Effector memory CD4-positive, alpha-beta T cell (primary cell): ENCODE data around the gene AXL.

Experiments used
- DNase-seq, 3 donors: peaks; one replicate each; pipeline ENCODE4 v3.0.0-alpha.2; 2020
- H3K27ac ChIP-seq: 2 replicates; pipeline ENCODE4 v1.7.0; 2013; ENCODE audit warnings: mild to moderate bottlenecking, low read length, moderate library complexity; ENCODE audit not compliant: insufficient read depth, poor library complexity, severe bottlenecking
- H3K27me3 ChIP-seq: replicated peaks from 2 replicates; pipeline ENCODE4 v1.7.0; 2013; ENCODE audit warnings: mild to moderate bottlenecking, low read length; ENCODE audit not compliant: insufficient read depth, control insufficient read depth, poor library complexity, severe bottlenecking
- H3K36me3 ChIP-seq: 2 replicates; pipeline ENCODE4 v1.7.0; 2013; ENCODE audit warnings: mild to moderate bottlenecking, low read length, moderate library complexity; ENCODE audit not compliant: control insufficient read depth, insufficient read depth
- H3K4me1 ChIP-seq: 2 replicates; pipeline ENCODE4 v1.7.0; 2013; ENCODE audit warnings: low read length, mild to moderate bottlenecking; ENCODE audit not compliant: control insufficient read depth, insufficient read depth, poor library complexity, severe bottlenecking
- H3K4me3 ChIP-seq: 2 replicates; pipeline ENCODE4 v1.7.0; 2013; ENCODE audit warnings: low read length, low read depth, mild to moderate bottlenecking; ENCODE audit not compliant: insufficient read depth, poor library complexity, severe bottlenecking
- H3K9me3 ChIP-seq: 2 replicates; pipeline ENCODE4 v1.7.0; 2013; ENCODE audit warnings: mild to moderate bottlenecking, low read length, moderate library complexity; ENCODE audit not compliant: control insufficient read depth

AXL gene

DNA sequence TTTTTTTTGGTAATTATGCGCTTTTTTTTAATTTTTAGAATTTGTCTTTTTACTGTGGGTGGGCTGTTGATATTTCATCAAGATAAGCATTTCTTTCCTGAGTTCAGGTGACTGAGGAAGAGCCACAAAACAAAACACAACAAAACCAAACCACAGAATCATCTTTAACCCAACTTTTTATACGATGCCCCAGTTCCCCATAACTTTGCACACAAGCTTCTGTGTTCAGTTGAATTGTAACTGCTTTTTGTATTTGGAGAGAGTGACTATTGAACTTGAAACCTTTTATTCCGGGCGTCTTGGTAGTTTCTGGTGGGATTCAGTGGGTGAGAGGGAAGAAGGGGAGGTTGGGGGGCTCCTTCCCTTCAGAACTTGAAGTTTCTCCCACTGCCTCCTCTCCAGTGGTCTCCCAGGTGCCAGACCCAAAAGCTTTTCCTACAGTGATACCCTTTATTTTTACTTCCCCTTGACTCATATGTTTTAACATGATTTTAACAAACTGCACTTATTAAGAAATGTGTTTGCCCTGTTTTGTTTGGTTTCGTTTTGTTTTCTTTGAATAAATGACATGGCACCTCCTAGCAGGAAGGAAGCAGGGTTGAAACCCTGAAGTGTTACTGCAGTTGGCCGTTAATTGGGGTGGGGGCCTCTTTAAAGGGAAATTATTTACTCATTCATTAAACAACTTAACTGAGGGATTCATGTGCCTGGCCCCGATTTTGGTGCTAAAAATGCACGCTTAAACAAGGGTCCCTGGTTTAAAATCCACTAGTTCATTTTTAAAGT lies 88.3 kb downstream of the AXL start:
- no peaks in the 10 kb centered on the region for H3K9me3 ChIP-seq
- DNase-seq, result no peak
- peak overlapping the region; percentile 47 for H3K4me3 ChIP-seq
- peaks cover 29% of the 10 kb centered on the region for H3K36me3 ChIP-seq
- H3K27ac ChIP-seq, result peak overlapping the region; percentile 94
- no peaks in the 10 kb centered on the region for H3K27me3 ChIP-seq
- peaks cover 76% of the 10 kb centered on the region for H3K4me1 ChIP-seq

DNA sequence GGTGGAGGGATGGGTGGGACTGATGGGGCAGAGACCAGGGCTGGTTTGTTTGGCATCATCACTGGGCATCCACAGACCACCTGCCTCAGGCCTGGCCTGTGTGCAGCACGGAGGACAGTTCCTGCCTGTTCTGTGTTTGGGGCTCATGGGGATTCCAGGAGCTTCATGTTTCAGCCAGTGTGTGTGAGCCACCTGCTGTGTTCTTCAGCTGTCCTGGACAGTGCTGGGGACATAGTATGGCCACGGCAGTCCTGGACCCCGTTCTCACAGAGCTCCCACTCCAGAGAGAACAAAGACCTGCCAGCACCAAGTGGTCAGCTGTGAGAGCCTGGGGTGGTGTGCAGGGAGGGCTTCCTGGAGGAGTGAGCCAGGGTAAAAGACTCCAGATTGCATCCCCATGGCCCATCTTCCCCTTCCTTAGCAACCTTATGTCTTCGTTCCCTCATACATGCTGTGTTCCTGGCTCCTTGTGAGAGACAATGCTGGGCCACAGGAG lies 89.0 kb downstream of the AXL start:
- peaks cover 36% of the 10 kb centered on the region for H3K36me3 ChIP-seq
- H3K4me1 ChIP-seq, result peaks cover 69% of the 10 kb centered on the region
- no peaks in the 10 kb centered on the region for H3K9me3 ChIP-seq
- H3K27me3 ChIP-seq, result no peaks in the 10 kb centered on the region
- H3K27ac ChIP-seq, result peak overlapping the region; percentile 94
- no peak for DNase-seq
- peak overlapping the region; percentile 47 for H3K4me3 ChIP-seq

DNA sequence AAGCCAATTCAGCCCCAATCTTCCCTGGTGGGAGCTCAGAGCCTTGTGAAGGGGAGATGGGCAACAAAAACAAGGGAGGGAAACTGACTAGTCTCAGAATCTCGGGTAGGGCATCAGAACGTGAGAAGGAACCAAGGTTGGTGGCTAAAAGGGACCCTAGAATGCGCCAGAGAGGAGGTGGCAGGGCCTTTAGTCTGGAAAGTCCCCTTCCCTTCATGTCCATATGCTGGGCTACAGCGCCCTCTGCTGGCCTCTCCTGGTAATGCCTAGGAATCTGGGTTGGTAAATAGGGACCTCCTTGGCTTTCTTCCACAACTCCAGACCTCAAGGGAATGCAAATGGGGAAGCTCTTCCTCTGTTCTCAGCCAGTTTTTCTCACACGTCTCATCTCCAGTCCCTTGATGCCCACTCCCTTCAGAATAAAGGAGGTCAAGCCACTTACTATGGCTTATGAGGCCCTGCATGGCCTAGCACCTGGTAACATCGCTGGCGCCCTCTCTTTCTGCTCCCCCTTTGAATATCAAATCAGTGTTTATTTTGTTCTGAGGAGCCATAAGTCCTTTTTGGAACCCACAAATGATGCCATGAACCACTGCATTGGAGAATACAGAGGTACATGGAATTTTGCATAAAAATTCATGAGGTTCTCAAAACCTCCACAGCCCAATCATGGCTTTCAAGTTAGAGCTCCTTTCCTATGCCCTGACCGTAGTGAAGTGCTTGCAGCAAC lies 89.6 kb downstream of the AXL start:
- Histone ChIP-seq H3K27ac (peak overlapping the region; percentile 94), H3K4me1 (peaks cover 62% of the 10 kb centered on the region), H3K9me3 (no peaks in the 10 kb centered on the region), H3K27me3 (no peaks in the 10 kb centered on the region), H3K36me3 (peaks cover 39% of the 10 kb centered on the region), H3K4me3 (peak overlapping the region; percentile 67)
- peak; percentile 85 to 92 (median 90) for DNase-seq

DNA sequence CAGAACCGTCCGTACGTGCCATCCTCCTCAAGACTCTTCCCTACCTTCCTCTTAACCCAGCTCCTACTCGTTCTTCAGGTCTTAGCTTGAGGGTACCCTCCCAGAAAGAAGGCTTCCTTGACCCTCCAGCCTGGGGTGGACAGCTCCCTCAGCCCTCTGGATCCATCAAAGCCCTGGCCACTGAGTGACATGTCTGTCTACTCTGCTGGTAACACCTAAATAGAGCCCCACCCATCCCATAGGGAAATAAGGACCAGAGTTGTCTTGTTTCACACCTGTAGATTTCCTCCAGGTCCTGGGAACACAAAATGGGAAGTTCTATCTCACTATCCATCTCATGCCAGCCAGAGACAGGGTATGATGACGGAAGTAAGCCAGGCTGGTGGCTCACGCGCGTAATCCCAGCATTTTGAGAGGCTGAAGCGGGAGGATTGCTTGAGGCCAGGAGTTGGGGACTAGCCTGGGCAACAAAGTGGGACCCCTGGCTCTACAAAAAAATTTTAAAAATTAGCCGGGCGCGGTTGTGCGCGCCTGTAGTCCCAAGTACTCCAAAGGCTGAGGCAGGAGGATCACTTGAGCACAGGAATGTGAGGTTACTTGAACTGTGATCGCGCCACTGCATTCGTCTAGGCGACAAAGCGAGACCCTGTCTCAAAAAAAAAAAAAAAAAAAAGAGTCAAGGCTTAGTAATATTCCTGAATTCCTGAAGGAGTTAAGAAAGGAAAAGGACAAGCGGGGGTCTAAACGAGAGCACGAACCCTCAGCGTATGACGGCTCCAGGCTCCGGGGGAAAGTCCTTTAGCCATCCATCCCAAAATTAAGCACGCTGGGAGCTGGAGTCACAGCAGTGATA lies 90.4 kb downstream of the AXL start:
- Histone ChIP-seq H3K9me3 (no peaks in the 10 kb centered on the region), H3K4me1 (peaks cover 55% of the 10 kb centered on the region), H3K27me3 (no peaks in the 10 kb centered on the region), H3K27ac (peak overlapping the region; percentile 94), H3K4me3 (peak overlapping the region; percentile 67), H3K36me3 (peaks cover 36% of the 10 kb centered on the region)
- DNase-seq, result no peak

DNA sequence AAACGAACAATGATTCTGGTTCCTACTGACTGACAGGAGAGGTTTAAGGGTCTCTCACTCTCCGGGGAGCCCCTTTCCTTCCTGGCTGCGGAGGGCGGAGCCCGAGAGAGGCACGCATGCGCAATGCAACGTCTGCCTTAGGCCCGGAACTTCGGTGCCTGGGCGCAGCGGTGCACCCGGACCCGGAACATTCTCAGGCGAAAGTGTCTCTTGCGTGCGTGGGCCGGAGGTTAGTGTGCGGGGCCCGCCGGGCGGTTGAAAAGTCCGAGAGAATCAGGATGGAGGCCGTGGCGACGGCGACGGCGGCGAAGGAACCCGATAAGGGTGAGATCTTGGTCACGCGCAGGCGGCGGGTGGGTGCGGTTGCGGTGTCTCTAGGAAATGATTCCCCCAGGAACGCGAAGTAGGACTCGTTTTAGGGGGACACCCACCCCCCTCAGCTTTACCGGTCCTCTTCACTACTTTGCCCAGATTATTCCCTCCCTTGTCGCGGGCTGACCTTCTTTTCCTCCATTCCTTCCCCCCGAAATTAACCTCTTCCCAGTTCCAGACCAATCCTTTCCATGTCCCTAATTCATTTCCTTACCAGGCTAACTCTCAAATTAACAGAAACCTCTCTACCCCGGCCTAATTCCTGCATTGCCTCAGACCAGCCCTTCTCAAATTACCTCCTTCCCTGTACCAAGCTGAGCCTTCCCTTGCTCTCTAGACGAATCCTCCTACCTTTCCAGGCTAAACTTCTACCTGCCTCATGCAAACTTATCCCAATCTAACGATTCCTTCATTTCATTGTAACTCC lies 91.2 kb downstream of the AXL start, which contains the start of gene CCDC97:
CCDC97 (plus strand) TSS at position 140 of the 799 bp plus-strand sequence; CDS start at position 279, 139 bp downstream.
- Histone ChIP-seq H3K27ac (peak within 1 kb of the TSS; percentile 94), H3K4me3 (peak within 1 kb of the TSS; percentile 67), H3K4me1 (peaks cover 46% of the 10 kb centered on the region), H3K36me3 (peaks cover 32% of the 10 kb centered on the region), H3K27me3 (no peaks in the 10 kb centered on the region), H3K9me3 (no peaks in the 10 kb centered on the region)
- DNase-seq, result peak; percentile 79 to 85 (median 81)

DNA sequence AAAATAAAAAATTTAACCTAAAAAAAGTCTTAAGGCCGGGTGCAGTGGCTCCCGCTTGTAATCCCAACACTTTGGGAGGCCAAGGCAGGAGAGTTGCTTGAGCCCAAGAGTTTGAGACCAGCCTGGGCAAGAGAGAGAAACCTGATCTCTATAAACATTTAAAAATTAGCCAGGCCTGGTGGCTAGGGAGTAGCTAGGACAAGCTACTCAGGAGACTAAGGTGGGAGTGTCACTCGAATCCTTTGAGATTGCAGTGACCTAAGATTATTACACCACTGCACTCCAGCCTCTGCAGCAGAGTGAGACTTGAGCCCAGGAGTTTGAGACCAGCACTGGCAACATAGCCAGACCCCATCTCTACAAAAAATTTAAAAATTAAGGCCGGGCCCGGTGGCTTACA lies 92.0 kb downstream of the AXL start:
- H3K36me3 ChIP-seq, result peaks cover 29% of the 10 kb centered on the region
- H3K27me3 ChIP-seq, result no peaks in the 10 kb centered on the region
- no peaks in the 10 kb centered on the region for H3K9me3 ChIP-seq
- H3K27ac ChIP-seq, result peak overlapping the region; percentile 94
- H3K4me3 ChIP-seq, result peak overlapping the region; percentile 67
- H3K4me1 ChIP-seq, result peaks cover 38% of the 10 kb centered on the region
- no peak for DNase-seq
